ENCODE results near the gene ZNF148. TPM values are rescaled to one million over a fixed set of nuclear protein-coding genes. Genes with fewer than 3 reads are reported as not detected.

ZNF148 gene
- total RNA-seq, 1 experiment from 2014 or later, result 47.8 TPM

GRCh38 chr3:125322166-125322565 lies 53.0 kb downstream of the ZNF148 start:
- H3K4me3 ChIP-seq (ENCODE audit: low read depth, low read length, poor library complexity, severe bottlenecking), result no peak overlapping the region
- ChIA-PET POLR2A (ENCODE audit: low non-redundant PET) (interaction anchor here (0.8 kb wide), 1 partner anchor 9 kb away, joined by 6 read pairs; no protein-coding TSS in a partner anchor), CTCF (no interaction called here)
- H3K4me1 ChIP-seq (ENCODE audit: insufficient read depth, low read length, poor library complexity, severe bottlenecking), result peaks cover 58% of the 10 kb centered on the region
- TF ChIP-seq EZH2 (IDR thresholded peaks at IDR 0.05; ENCODE audit: borderline replicate concordance, low read depth, low read length, poor library complexity, severe bottlenecking) (no peak), CTCF (conservative IDR thresholded peaks at IDR 0.05; ENCODE audit: low read depth, low read length) (no peak)
- intact Hi-C loops (cut with micrococcal nuclease; ENCODE audit: unreplicated experiment), result no loop called here
- no TSS peak for BruUV-seq (replicated peaks)
- no peaks in the 10 kb centered on the region for H3K27me3 ChIP-seq (replicated peaks; ENCODE audit: insufficient read depth, low read depth, low read length, poor library complexity)
- H3K9me3 ChIP-seq (ENCODE audit: low read depth, low read length, poor library complexity, severe bottlenecking), result peaks cover 7% of the 10 kb centered on the region
- peaks cover 3% of the 10 kb centered on the region for H3K36me3 ChIP-seq (ENCODE audit: insufficient read depth, low read length, poor library complexity, severe bottlenecking)
- DNase-seq (ENCODE audit: low spot score), result peak; percentile 92
- H3K27ac ChIP-seq (ENCODE audit: low read depth, low read length, poor library complexity, severe bottlenecking), result peak overlapping the region; percentile 71

GRCh38 chr3:125319765-125320164 lies 55.4 kb downstream of the ZNF148 start:
- Histone ChIP-seq H3K27ac (ENCODE audit: low read depth, low read length, poor library complexity, severe bottlenecking) (no peak overlapping the region), H3K27me3 (replicated peaks; ENCODE audit: insufficient read depth, low read depth, low read length, poor library complexity) (no peaks in the 10 kb centered on the region), H3K4me1 (ENCODE audit: insufficient read depth, low read length, poor library complexity, severe bottlenecking) (peaks cover 51% of the 10 kb centered on the region), H3K4me3 (ENCODE audit: low read depth, low read length, poor library complexity, severe bottlenecking) (no peak overlapping the region), H3K36me3 (ENCODE audit: insufficient read depth, low read length, poor library complexity, severe bottlenecking) (peaks cover 3% of the 10 kb centered on the region), H3K9me3 (ENCODE audit: low read depth, low read length, poor library complexity, severe bottlenecking) (no peaks in the 10 kb centered on the region)
- ChIA-PET POLR2A (ENCODE audit: low non-redundant PET) (no interaction called here), CTCF (no interaction called here)
- no peak for DNase-seq (ENCODE audit: low spot score)
- BruUV-seq (replicated peaks), result no TSS peak
- TF ChIP-seq CTCF (conservative IDR thresholded peaks at IDR 0.05; ENCODE audit: low read depth, low read length) (no peak), EZH2 (IDR thresholded peaks at IDR 0.05; ENCODE audit: borderline replicate concordance, low read depth, low read length, poor library complexity, severe bottlenecking) (no peak)
- intact Hi-C loops (cut with micrococcal nuclease; ENCODE audit: unreplicated experiment), result no loop called here

GRCh38 chr3:125318871-125319270 lies 56.3 kb downstream of the ZNF148 start:
- ChIA-PET CTCF (no interaction called here), POLR2A (ENCODE audit: low non-redundant PET) (no interaction called here)
- no peak for DNase-seq (ENCODE audit: low spot score)

More at GRCh38 chr3:125318871-125319270, 56.3 kb downstream of the ZNF148 start:
- Histone ChIP-seq H3K27me3 (replicated peaks; ENCODE audit: insufficient read depth, low read depth, low read length, poor library complexity) (no peaks in the 10 kb centered on the region), H3K9me3 (ENCODE audit: low read depth, low read length, poor library complexity, severe bottlenecking) (no peaks in the 10 kb centered on the region), H3K4me3 (ENCODE audit: low read depth, low read length, poor library complexity, severe bottlenecking) (no peak overlapping the region), H3K36me3 (ENCODE audit: insufficient read depth, low read length, poor library complexity, severe bottlenecking) (peaks cover 7% of the 10 kb centered on the region), H3K27ac (ENCODE audit: low read depth, low read length, poor library complexity, severe bottlenecking) (peak overlapping the region; percentile 67), H3K4me1 (ENCODE audit: insufficient read depth, low read length, poor library complexity, severe bottlenecking) (peaks cover 45% of the 10 kb centered on the region)
- TF ChIP-seq CTCF (conservative IDR thresholded peaks at IDR 0.05; ENCODE audit: low read depth, low read length) (no peak), EZH2 (IDR thresholded peaks at IDR 0.05; ENCODE audit: borderline replicate concordance, low read depth, low read length, poor library complexity, severe bottlenecking) (no peak)
- BruUV-seq (replicated peaks), result no TSS peak
- intact Hi-C loops (cut with micrococcal nuclease; ENCODE audit: unreplicated experiment), result no loop called here
